ENCODE results near the gene SCP2.
A peak's percentile ranks its signal among the peaks of the same experiment; 100 is the strongest.

The SCP2 gene

GRCh38 chr1:53043271-53043670 is 116.2 kb downstream of the SCP2 start:
- DNase-seq (ENCODE audit: low spot score): peak; percentile 77

GRCh38 chr1:53044926-53045325 is 117.8 kb downstream of the SCP2 start:
- DNase-seq (ENCODE audit: low spot score): no peak

- no peak for DNase-seq (ENCODE audit: low spot score)
These were observed 119.9 kb downstream of the SCP2 start for GRCh38 chr1:53046930-53047329.

DNA sequence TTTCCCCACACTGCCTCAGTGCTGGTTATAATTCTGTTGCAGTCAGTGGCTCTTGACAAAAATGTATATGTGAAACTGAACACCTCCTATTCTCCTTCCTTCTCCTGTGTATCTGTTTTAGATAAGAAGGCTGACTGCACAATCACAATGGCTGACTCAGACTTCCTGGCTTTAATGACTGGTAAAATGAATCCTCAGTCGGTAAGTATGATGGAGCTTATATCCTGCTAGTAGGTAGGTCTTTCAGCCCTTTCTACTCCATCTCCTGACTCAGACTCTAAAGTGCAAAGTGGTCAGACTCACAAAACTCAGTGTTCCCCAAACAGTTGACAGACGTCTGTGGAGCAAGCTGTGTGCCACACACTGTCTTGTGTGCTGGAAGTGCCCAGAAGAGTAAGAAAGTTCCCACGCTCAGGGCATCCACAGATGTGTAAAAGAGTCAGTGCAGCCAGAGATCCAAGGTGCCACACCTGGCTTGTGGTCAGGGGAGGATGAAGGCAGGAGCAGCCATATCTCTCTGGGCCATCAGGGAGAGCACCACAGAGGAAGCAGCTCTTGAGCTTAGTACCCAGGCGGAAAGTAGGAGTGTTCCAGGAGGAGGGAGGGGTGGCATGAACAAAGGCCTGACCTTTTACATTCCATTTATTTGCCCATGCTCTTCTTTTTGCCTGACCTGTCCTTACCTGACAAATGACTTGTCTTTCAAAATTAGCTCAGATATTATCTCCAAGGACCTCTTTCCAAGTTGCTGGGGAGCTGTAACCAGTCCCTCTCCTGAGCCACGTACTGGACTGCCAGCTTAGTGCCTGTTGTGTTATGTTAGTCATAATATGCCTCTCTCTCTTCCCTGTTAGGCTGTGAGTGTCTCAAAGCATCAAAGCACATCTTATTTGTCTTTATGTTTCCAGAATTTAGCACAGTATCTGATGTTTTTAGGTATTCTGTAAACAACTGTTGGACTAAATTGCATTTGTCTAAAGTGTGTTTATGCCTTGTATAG is 121.0 kb downstream of the SCP2 start:
- DNase-seq (ENCODE audit: low spot score): peak; percentile 30

DNA sequence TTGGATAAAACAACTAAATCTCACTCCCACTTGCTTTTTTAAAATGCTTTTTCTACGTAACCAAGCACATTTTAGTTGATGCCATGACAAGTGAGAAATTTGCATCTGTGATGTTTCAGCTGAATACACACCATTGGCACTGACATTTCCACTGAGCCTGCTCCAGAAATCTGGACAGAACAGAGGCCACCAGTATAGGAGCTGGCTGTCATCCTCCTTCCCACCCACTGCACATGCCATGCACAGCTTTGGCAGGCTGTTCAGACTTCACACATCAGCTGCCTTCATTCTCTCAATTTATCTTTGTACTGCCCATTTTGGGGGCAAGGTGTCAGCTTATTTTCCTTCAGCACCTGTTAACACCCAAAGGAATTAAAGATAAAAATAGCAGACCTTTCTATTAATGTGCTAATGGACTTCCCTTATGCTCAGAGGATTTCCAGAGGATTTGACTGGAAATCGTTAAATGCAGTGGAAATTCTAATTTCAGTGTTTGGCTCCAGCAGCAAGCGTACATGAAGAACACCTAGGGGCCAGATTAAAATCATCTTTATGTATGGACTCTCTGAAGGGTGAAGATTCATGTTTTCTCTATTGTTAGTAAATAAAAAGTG is 122.0 kb downstream of the SCP2 start:
- DNase-seq (ENCODE audit: low spot score): no peak

DNA sequence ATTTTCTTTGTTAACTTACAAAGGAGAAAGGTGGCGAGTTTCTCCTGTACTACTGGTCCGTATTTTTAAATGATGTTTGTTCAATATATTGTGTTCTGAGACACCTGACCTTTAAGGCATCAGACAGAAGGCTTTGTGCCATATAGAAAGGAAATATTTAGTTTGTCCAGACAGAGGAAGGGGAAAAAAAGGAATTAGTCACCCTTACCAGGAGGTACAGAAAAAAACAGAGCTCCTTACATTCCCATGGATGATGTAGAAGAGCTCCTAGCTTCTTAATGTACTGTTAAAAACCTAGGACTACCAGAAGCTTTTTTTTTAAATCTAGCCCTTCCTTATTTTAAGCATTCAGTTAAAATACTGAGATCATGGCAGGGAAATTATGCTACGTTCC is 122.5 kb downstream of the SCP2 start:
- DNase-seq (ENCODE audit: low spot score): no peak

DNA sequence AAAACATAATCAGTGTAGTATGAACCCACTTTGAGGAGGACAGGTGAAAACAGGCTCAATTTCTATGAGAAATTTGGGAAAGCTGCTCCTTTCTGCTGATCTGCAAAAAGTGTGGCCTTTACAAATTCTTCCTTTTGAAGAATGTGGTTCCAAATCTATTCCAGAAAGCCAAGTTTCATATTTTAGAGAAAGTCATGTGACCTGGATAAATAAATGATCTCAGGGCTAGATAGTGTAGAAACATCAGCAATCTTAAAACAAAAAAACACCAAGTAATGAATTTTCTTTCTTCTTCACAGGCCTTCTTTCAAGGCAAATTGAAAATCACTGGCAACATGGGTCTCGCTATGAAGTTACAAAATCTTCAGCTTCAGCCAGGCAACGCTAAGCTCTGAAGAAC is 123.2 kb downstream of the SCP2 start:
- DNase-seq (ENCODE audit: low spot score): no peak

GRCh38 chr1:53051676-53052075 is 124.6 kb downstream of the SCP2 start:
- no peak for DNase-seq (ENCODE audit: low spot score)

DNA sequence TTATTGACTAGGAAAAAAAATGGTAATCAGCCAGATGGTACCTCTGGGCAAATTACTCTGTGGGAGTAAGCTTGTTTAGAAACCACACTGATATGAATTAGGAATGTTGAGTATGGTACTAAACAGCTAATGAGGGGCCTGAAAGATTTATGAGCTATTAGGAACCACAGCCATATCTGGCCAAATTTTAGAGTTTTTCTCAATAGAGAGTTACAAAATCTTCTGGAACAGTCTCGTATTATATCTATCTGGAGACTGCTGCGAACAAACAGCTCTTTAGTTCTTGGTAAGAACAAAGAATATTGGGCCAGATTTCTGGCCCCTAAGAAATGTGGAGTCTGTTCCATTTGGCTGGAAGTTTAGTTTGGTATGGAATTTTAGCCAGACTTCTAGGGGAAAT is 130.1 kb downstream of the SCP2 start:
- DNase-seq (ENCODE audit: low spot score): peak; percentile 43

- DNase-seq (ENCODE audit: low spot score): peak; percentile 90
These were observed 133.5 kb downstream of the SCP2 start for GRCh38 chr1:53060579-53060978.

DNA sequence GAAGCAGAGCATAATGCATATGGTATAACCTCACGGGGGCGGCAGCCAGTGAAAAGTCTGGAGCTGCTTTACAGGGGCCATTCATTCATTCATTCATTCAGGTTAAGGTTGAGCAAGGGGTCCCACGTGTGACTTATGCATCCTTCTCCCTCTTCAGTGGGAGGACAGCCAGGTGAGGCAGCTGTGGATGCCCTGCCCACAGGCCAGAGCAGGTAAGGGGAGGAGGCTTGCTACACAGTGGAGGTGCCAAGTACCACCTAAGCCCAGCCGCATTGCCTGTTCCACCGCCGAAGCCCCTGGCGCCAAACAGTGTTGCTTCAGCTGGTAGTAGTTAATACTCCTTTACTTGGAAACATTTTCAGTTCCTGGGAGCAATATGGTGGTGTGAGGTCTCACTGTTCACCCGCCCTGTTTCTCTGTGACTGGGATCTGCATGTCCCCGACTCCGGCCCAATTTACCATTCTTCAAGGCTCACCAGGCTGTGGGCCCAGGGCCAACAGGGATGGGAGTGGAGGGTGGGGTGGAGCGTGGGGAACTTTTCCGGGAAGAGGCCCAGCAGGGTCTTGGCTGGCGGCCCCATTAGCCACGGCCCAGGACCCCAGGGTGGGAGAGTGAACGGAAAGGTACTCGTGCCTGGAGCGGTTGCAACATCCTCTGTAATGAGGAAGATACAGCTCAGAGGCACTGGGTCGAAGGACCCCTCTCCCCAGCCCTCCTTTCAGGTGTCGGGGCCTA is 134.2 kb downstream of the SCP2 start:
- DNase-seq (ENCODE audit: low spot score): peak; percentile 28

DNA sequence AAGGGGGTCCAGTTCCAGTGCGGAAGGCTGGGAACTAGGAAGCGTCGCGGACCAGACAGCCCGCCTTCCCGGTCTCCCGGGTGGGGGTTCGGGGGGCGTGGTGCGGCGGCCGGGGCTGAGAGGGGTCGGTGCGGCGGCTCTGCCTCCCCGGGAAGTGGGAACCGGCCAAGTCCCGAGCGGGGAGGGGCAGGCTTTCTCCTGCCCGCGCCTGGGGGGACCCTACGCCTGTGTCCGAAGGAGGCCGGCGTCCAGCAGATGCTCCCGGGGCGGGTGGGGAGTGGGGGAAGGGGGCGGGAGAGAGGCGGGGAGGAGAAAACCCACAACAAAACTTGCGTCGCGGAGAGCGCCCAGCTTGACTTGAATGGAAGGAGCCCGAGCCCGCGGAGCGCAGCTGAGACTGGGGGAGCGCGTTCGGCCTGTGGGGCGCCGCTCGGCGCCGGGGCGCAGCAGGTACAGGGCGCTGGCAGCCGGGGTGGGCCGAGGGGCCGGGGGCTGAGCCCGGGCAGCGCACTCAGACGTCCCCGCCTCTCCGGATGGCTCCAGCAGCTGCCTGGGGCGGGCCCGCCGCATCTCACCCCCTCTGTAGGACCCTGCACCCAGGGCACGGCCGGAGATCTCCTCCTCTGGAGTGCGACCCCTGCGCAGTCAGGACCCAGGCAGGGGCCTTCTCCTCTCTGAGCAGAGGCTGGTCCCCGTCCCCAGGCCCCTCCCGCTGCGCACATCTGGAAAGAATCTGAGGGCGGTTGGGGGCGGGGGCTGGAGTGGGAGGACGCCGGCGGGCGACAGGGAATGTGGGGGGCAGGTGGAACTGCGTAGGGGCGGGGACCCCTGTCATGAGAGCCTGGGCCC is 135.0 kb downstream of the SCP2 start, which contains the start of gene PODN:
TSS of gene PODN (plus strand) at position 355 of the 849 bp plus-strand sequence. CDS start 7,643 bp downstream, outside the sequence.
- peak; percentile 61 for DNase-seq (ENCODE audit: low spot score)

GRCh38 chr1:53062708-53063591 is 135.9 kb downstream of the SCP2 start:
- DNase-seq (ENCODE audit: low spot score): no peak

- no peak for DNase-seq (ENCODE audit: low spot score)
These were observed 136.9 kb downstream of the SCP2 start for GRCh38 chr1:53063744-53064515.

DNA sequence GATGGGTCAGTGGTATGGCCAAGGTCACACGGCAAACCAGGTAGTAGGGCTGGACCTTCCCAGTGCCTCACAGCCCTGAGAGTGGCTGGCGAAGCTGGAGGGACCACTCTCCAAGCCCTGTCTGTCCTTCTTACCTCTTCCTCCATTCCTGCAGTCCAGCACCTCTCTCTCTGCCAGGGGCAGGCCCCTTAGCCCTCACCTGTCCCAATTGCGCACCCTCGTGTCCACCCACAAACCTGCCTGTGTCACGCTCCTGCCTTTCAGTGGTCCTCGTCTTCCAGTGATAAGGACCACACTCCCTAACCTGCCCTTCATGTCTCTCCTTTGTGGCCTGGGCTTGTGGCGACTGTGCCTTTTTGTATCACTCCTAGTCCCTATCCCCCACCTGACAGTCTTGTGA is 138.3 kb downstream of the SCP2 start:
- DNase-seq (ENCODE audit: low spot score): no peak

DNA sequence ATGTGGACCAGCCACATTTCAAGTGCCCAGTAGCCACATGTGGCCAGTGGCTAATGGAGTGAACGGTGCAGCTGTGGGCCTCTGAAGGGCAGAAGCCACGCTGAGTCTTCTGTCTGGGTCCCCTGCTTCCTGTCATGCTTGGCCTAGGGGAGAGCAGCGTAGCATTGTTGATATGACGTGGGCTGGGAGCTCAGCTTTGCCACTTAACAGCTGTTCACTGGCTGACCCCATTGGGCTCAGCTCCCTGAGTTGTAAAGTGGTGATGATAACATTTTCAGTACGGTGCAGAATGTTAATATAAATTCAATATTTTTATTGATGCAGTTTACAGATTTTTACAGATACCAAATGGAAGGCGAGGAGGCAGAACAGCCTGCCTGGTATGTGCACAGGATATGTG is 139.4 kb downstream of the SCP2 start:
- DNase-seq (ENCODE audit: low spot score): no peak

DNA sequence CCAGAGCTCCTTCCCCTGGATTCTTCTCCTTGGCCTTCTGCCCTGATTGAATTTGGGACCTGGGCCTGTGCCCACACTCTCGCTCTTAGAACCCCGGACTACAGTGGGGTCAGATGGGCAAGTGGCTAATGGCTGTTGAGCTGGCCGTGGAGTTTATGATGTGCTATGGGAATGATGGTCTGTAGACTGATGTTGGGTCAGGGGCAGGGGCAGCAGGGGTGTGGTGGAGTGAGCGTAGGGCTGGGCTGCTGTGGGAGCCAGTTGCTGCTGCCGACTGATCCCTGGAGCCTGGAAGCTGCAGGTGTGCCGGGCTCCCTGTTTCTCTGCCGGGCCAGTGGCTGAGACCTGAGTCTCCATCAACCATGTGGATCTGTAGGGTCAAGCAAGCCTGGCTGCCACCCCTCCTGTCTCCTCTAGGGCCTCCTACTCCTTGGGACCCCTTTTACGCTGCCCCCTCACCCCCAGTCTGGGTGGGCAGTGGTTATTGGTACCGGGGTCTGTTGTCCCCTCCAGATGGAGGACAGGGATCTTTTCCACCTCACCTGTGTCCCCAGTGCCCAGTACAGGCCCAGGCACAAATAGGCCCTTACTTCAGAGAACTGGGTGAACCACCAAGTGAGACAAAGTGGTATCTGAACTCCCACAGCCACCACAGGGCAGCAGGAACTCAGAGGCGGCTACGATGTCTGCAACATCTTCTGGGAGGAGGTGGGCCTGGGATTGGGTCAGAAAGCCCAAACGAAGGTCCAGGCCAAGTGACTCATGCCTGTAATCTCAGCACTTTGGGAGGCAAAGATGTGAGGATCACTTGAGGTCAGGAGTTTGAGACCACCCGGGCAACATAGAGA is 140.0 kb downstream of the SCP2 start:
- DNase-seq (ENCODE audit: low spot score): no peak

DNA sequence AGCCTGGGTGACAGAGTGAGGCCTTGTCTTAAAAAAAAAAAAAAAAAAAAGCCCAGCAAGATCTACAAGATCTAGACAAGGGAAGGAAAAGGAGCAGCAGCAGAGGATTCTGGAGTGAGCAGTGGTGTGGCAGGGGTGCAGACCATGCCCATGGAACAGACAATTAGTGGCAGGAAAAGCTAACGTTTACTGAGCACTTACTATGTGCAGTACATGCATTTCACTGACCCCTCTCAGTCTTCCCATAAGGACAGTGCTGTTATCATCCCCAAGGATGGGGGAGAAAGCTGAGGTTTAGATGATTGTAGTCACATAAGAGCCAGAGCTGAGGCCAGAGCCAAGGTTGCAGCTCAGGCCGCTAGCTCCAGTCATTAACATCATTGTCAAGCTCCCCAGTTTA is 140.8 kb downstream of the SCP2 start:
- DNase-seq (ENCODE audit: low spot score): no peak

Data from AG08395 (cell line).